Liver (tissue), 9 donors: ENCODE measurements around the gene EIPR1. TPM values are rescaled to one million over a fixed set of nuclear protein-coding genes. Genes with fewer than 3 reads are reported as not detected.

Experiments
- DNase-seq: peaks from one replicate; pipeline ENCODE4 v3.0.0-alpha.2; 2017; ENCODE audit warnings: low spot score
- H3K27ac ChIP-seq, 2 donors: one replicate each; pipeline ENCODE4 v1.7.0; 2013; ENCODE audit warnings: inconsistent platforms in 2 of 2, low read length in 2 of 2, control low read depth in 1 of 2, low read depth in 1 of 2, mild to moderate bottlenecking in 1 of 2
- H3K27me3 ChIP-seq, 4 donors: one replicate each; pipeline versions ENCODE4 v1.6.1 to v1.7.0; 2013; ENCODE audit warnings: low read length in 3 of 4, inconsistent platforms in 1 of 4, mild to moderate bottlenecking in 1 of 4, moderate library complexity in 1 of 4; ENCODE audit not compliant: control insufficient read depth in 4 of 4, insufficient read depth in 4 of 4
- H3K36me3 ChIP-seq, 4 donors: one replicate each; pipeline versions ENCODE4 v1.6.1 to v1.7.0; 2013; ENCODE audit warnings: low read length in 3 of 4, mild to moderate bottlenecking in 3 of 4, low read depth in 1 of 4, moderate library complexity in 1 of 4; ENCODE audit not compliant: control insufficient read depth in 4 of 4, insufficient read depth in 3 of 4
- H3K4me1 ChIP-seq, 4 donors: one replicate each; pipeline versions ENCODE4 v1.6.1 to v1.7.0; 2013; ENCODE audit warnings: low read length in 3 of 4, mild to moderate bottlenecking in 3 of 4, moderate library complexity in 1 of 4; ENCODE audit not compliant: control insufficient read depth in 4 of 4, insufficient read depth in 4 of 4
- H3K4me3 ChIP-seq, 3 donors: one replicate each; pipeline versions ENCODE4 v1.6.1 to v1.7.0; 2013; ENCODE audit warnings: low read length in 3 of 3, control low read depth in 1 of 3, low read depth in 1 of 3, mild to moderate bottlenecking in 1 of 3
- H3K9ac ChIP-seq, 2 donors: one replicate each; pipeline ENCODE4 v1.7.0; 2013; ENCODE audit warnings: low read length in 2 of 2, mild to moderate bottlenecking in 2 of 2, moderate library complexity in 2 of 2, control low read depth in 1 of 2, low read depth in 1 of 2
- H3K9me3 ChIP-seq, 4 donors: one replicate each; pipeline versions ENCODE4 v1.6.1 to v1.7.0; 2013; ENCODE audit warnings: low read length in 3 of 4; ENCODE audit not compliant: control insufficient read depth in 4 of 4
- CTCF ChIP-seq: fragments of 150-350 bp; IDR thresholded peaks from 2 replicates; pipeline ENCODE4 v1.5.1; 2017; ENCODE audit warnings: improper control_type of control experiment, low read depth, low read length; ENCODE audit not compliant: missing input control
- EGR1 ChIP-seq, 2 donors: IDR thresholded peaks; 2 replicates each; pipeline ENCODE4 v1.6.1; 2016 to 2018; ENCODE audit warnings: antibody characterized with exemption in 2 of 2, low read depth in 2 of 2
- FOXA1 ChIP-seq: IDR thresholded peaks from 2 replicates; pipeline ENCODE4 v1.6.1; 2016; ENCODE audit warnings: antibody characterized with exemption
- FOXA2 ChIP-seq: IDR thresholded peaks from 2 replicates; pipeline ENCODE4 v1.6.1; 2016; ENCODE audit warnings: antibody characterized with exemption
- GABPA ChIP-seq, 2 donors: IDR thresholded peaks in 1 of 2; conservative IDR thresholded peaks in 1 of 2; 2 replicates each; pipeline ENCODE4 v1.6.1; 2016; ENCODE audit warnings: antibody characterized with exemption in 2 of 2, mild to moderate bottlenecking in 1 of 2, moderate library complexity in 1 of 2
- HNF4A ChIP-seq, 2 donors: conservative IDR thresholded peaks; 2 replicates each; pipeline ENCODE4 v1.6.1; 2016; ENCODE audit warnings: antibody characterized with exemption in 2 of 2, mild to moderate bottlenecking in 2 of 2
- HNF4G ChIP-seq: IDR thresholded peaks from 2 replicates; pipeline ENCODE4 v1.6.1; 2016; ENCODE audit warnings: antibody characterized with exemption
- NR2F2 ChIP-seq: IDR thresholded peaks from 2 replicates; pipeline ENCODE4 v1.6.1; 2016; ENCODE audit warnings: antibody characterized with exemption
- RAD21 ChIP-seq, 2 donors: IDR thresholded peaks; 2 replicates each; pipeline ENCODE4 v1.6.1; 2016; ENCODE audit warnings: antibody characterized with exemption in 2 of 2, mild to moderate bottlenecking in 2 of 2
- TAF1 ChIP-seq: conservative IDR thresholded peaks from 2 replicates; pipeline ENCODE4 v1.6.1; 2016; ENCODE audit warnings: antibody characterized with exemption, mild to moderate bottlenecking
- YY1 ChIP-seq: IDR thresholded peaks from 2 replicates; pipeline ENCODE4 v1.6.1; 2016; ENCODE audit warnings: antibody characterized with exemption, mild to moderate bottlenecking
- WGBS: extraction: QIAGEN DNeasy Blood & Tissue Kit; methylation state at CpG from one replicate; pipeline ENCODE4 v1.1.7; 2013; 5-methylcytosine and 5-hydroxymethylcytosine counted together
- polyA plus RNA-seq, 2 donors: library from polyadenylated mRNA; stranded (reverse) in 1 of 2; unstranded in 1 of 2; fragments of 200-250 nt in 1 of 2; fragments of >200 nt in 1 of 2; fragmentation: Nextera tagmentation in 1 of 2; extraction: Ambion mirVana in 1 of 2; gene quantifications; one replicate each; pipeline versions ENCODE4 v1.2.1 to v1.2.3, GENCODE V29; 2013 to 2015
- total RNA-seq, 2 donors: library from RNA; depleted of rRNA; stranded (reverse); fragments of >200 nt; gene quantifications; one replicate each; pipeline ENCODE4 v1.2.3, GENCODE V29; 2014
- TF ChIP-seq, protein P1 (sequence below): IDR thresholded peaks from 2 replicates; pipeline ENCODE4 v1.6.1; 2016; ENCODE audit warnings: antibody characterized with exemption
- TF ChIP-seq, protein P2 (sequence below): IDR thresholded peaks from 2 replicates; pipeline ENCODE4 v1.6.1; 2016; ENCODE audit warnings: antibody characterized with exemption
- TF ChIP-seq, protein P3 (sequence below): IDR thresholded peaks from 2 replicates; pipeline ENCODE4 v1.6.1; 2016; ENCODE audit warnings: antibody characterized with exemption, mild to moderate bottlenecking
- donor health status: healthy.
- donor health status: healthy.
- donor health status: healthy.
- donor health status: healthy.
- donor health status: healthy.

EIPR1 gene
- total and polyA plus RNA-seq, 4 donors, result 7.6 to 12.1 (median 11.4) TPM

GRCh38 chr2:3265471-3265870, 112.1 kb downstream of the EIPR1 start:
- Histone ChIP-seq H3K27ac (no peak overlapping the region), H3K36me3 (no peaks in the 10 kb centered on the region), H3K4me3 (no peak overlapping the region), H3K9me3 (no peaks in the 10 kb centered on the region), H3K27me3 (no peaks in the 10 kb centered on the region), H3K4me1 (no peaks in the 10 kb centered on the region), H3K9ac (no peak overlapping the region)
- no peak for DNase-seq
- TF ChIP-seq RAD21 (IDR thresholded peaks at IDR 0.05) (no peak), HNF4G (no peak), EGR1 (IDR thresholded peaks at IDR 0.05; ENCODE audit: low read depth in 2 of 2) (no peak), FOXA2 (no peak), TAF1 (no peak), GABPA (IDR thresholded peaks at IDR 0.05 in 1 of 2, conservative IDR thresholded peaks at IDR 0.05 in 1 of 2) (no peak), HNF4A (conservative IDR thresholded peaks at IDR 0.05) (no peak), FOXA1 (no peak), CTCF (no peak), NR2F2 (no peak), YY1 (no peak)
- TF ChIP-seq, protein P1, sequence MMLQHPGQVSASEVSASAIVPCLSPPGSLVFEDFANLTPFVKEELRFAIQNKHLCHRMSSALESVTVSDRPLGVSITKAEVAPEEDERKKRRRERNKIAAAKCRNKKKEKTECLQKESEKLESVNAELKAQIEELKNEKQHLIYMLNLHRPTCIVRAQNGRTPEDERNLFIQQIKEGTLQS, result no peak
- TF ChIP-seq, protein P2, sequence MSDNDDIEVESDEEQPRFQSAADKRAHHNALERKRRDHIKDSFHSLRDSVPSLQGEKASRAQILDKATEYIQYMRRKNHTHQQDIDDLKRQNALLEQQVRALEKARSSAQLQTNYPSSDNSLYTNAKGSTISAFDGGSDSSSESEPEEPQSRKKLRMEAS, result no peak
- TF ChIP-seq, protein P3, sequence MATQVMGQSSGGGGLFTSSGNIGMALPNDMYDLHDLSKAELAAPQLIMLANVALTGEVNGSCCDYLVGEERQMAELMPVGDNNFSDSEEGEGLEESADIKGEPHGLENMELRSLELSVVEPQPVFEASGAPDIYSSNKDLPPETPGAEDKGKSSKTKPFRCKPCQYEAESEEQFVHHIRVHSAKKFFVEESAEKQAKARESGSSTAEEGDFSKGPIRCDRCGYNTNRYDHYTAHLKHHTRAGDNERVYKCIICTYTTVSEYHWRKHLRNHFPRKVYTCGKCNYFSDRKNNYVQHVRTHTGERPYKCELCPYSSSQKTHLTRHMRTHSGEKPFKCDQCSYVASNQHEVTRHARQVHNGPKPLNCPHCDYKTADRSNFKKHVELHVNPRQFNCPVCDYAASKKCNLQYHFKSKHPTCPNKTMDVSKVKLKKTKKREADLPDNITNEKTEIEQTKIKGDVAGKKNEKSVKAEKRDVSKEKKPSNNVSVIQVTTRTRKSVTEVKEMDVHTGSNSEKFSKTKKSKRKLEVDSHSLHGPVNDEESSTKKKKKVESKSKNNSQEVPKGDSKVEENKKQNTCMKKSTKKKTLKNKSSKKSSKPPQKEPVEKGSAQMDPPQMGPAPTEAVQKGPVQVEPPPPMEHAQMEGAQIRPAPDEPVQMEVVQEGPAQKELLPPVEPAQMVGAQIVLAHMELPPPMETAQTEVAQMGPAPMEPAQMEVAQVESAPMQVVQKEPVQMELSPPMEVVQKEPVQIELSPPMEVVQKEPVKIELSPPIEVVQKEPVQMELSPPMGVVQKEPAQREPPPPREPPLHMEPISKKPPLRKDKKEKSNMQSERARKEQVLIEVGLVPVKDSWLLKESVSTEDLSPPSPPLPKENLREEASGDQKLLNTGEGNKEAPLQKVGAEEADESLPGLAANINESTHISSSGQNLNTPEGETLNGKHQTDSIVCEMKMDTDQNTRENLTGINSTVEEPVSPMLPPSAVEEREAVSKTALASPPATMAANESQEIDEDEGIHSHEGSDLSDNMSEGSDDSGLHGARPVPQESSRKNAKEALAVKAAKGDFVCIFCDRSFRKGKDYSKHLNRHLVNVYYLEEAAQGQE, result no peak
- 88% methylated on average over 8 of the region's 8 CpGs for WGBS

DNA sequence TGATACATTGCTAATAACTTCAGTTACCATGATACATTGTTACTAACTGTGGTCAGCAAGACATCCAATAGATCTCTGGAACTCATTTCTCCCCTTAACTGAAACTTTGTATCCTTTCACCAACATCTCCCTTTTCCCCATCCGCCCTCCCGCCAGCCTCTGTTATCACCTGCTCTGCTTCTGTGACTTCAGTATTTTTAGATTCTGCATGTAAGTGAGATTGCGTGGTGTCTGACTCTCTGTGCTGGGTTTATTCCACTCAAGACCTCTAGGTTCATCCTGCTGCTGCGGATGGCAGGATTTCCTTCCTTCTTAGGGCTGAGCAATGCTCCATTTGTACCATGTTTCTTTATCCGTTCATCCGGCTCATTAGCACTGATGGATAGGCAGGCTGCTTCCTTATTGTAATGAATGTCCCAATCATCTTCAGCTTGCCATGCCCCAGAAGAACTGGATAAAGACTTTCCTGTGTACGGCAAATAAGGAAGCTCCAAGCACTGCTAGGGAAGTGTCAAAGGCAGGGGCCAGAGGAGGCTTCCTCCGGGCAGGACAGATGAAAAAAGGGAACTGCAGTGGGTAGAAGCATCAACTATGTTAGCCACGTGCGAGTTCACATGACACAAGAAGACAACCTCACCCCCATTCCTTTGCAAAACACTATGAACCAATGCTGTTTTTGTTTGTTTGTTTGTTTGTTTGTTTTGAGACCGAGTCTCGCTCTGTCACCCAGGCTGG, 113.4 kb downstream of the EIPR1 start:
- no peak for DNase-seq
- Histone ChIP-seq H3K9ac (no peak overlapping the region), H3K4me1 (no peaks in the 10 kb centered on the region), H3K9me3 (no peaks in the 10 kb centered on the region), H3K36me3 (no peaks in the 10 kb centered on the region), H3K4me3 (no peak overlapping the region), H3K27ac (no peak overlapping the region), H3K27me3 (no peaks in the 10 kb centered on the region)
- WGBS, result 85% methylated on average over 12 of the region's 12 CpGs
- TF ChIP-seq NR2F2, result peak; percentile 45
- peak in 1 of 2 donors; percentile 16 for TF ChIP-seq RAD21 (IDR thresholded peaks at IDR 0.05)
- TF ChIP-seq CTCF, result no peak
